Activated naive CD8-positive, alpha-beta T cell treated with anti-CD3 and anti-CD28 coated beads for 36 hours (primary cell): ENCODE data around the gene PER2. TPM values are rescaled to one million over a fixed set of nuclear protein-coding genes. Genes with fewer than 3 reads are reported as not detected.
A peak's percentile ranks its signal among the peaks of the same experiment; 100 is the strongest.

Source experiments
- DNase-seq: peaks from one replicate; pipeline ENCODE4 v3.0.0; 2021
- H3K27ac Mint-ChIP-seq: one replicate; pipeline ENCODE4 v1.8.0; 2022; ENCODE audit warnings: mild to moderate bottlenecking, moderate library complexity, mixed read lengths
- H3K27me3 Mint-ChIP-seq: one replicate; pipeline ENCODE4 v1.8.0; 2022; ENCODE audit warnings: mild to moderate bottlenecking, mixed read lengths
- H3K36me3 Mint-ChIP-seq: one replicate; pipeline ENCODE4 v1.8.0; 2021; ENCODE audit warnings: mild to moderate bottlenecking, mixed read lengths
- H3K4me1 Mint-ChIP-seq: one replicate; pipeline ENCODE4 v1.8.0; 2021; ENCODE audit warnings: mixed read lengths
- H3K4me3 Mint-ChIP-seq: one replicate; pipeline ENCODE4 v1.8.0; 2022; ENCODE audit warnings: mild to moderate bottlenecking, moderate library complexity, mixed read lengths
- H3K9me3 Mint-ChIP-seq: one replicate; pipeline ENCODE4 v1.8.0; 2022; ENCODE audit warnings: mixed read lengths
- total RNA-seq, 2 experiments: library from RNA; stranded (reverse); gene quantifications; one replicate each; pipeline ENCODE4 v1.2.3, GENCODE V29; 2021

The PER2 gene
- total RNA-seq, 2 experiments from 2014 or later, result 15.3 to 17.5 TPM

- Mint-ChIP-seq H3K27ac (no peak overlapping the region), H3K27me3 (peaks cover 3% of the 10 kb centered on the region)
- DNase-seq, result no peak
Measured at GRCh38 chr2:238227587-238228032, 60.8 kb downstream of the PER2 start.

DNA sequence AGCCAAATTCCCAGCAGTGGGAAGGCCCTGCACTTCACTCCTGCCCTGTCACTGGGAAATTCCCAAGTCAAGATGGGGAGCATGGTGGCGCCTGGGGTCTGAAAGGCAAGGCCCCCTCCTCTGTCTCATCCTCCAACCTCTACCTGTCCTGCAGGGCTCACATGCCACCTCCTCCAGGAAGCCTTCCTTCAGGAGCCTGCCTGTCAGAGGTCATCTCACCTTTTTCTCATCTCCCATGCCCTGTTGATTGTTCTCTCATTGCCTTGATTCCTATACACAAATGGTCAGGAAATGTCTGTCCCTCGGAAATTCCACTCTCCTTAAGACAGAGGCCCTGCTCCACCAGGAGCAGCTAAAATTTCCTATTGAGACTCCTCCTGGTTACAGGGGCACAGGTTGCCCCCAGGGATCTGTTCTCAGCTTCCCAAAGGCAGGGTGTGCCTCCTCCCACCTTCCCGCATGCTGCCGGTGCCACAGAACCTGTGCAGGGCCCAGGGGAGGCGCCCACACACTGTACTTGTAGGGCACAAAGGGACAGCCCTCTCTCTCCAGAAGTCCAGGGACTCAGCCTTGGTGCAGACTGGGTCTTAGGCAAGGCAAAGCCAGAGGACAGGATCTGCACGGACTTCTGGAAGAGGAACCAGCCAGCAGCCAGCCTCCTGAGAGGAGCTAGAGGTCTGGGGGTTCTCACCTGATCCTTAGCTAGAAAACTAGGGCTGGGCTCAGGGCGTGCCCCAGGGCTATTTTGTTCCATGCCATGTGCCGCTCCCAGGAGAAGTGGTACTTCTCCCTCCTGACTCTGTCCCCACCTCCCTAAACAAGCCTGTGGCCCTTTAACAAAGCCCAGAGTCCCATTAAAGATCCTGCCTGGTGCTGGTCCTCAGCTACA lies 61.5 kb downstream of the PER2 start:
- Mint-ChIP-seq H3K27me3 (peaks cover 3% of the 10 kb centered on the region), H3K27ac (no peak overlapping the region), H3K36me3 (peaks cover 12% of the 10 kb centered on the region), H3K4me1 (peaks cover 11% of the 10 kb centered on the region), H3K4me3 (no peak overlapping the region), H3K9me3 (no peaks in the 10 kb centered on the region)
- DNase-seq, result no peak

More at GRCh38 chr2:238227587-238228032, 60.8 kb downstream of the PER2 start:
- Mint-ChIP-seq H3K9me3 (no peaks in the 10 kb centered on the region), H3K4me3 (no peak overlapping the region), H3K4me1 (peaks cover 11% of the 10 kb centered on the region), H3K36me3 (peaks cover 12% of the 10 kb centered on the region)

GRCh38 chr2:238225911-238226697 lies 62.3 kb downstream of the PER2 start:
- H3K4me1 Mint-ChIP-seq, result peaks cover 9% of the 10 kb centered on the region
- H3K36me3 Mint-ChIP-seq, result peaks cover 12% of the 10 kb centered on the region
- no peaks in the 10 kb centered on the region for H3K27me3 Mint-ChIP-seq
- DNase-seq, result no peak
- H3K27ac Mint-ChIP-seq, result no peak overlapping the region
- H3K4me3 Mint-ChIP-seq, result no peak overlapping the region
- H3K9me3 Mint-ChIP-seq, result no peaks in the 10 kb centered on the region

GRCh38 chr2:238225121-238225520 lies 63.3 kb downstream of the PER2 start:
- Mint-ChIP-seq H3K9me3 (no peaks in the 10 kb centered on the region), H3K27me3 (no peaks in the 10 kb centered on the region), H3K4me1 (peaks cover 3% of the 10 kb centered on the region), H3K27ac (no peak overlapping the region), H3K4me3 (no peak overlapping the region), H3K36me3 (peaks cover 6% of the 10 kb centered on the region)
- no peak for DNase-seq

- DNase-seq, result no peak
- Mint-ChIP-seq H3K36me3 (peaks cover 5% of the 10 kb centered on the region), H3K9me3 (no peaks in the 10 kb centered on the region), H3K27me3 (no peaks in the 10 kb centered on the region), H3K27ac (no peak overlapping the region), H3K4me1 (no peaks in the 10 kb centered on the region), H3K4me3 (no peak overlapping the region)
Measured at GRCh38 chr2:238224356-238225035, 63.9 kb downstream of the PER2 start.

GRCh38 chr2:238220892-238221521 lies 67.4 kb downstream of the PER2 start:
- H3K4me3 Mint-ChIP-seq, result no peak overlapping the region
- no peaks in the 10 kb centered on the region for H3K9me3 Mint-ChIP-seq
- no peaks in the 10 kb centered on the region for H3K36me3 Mint-ChIP-seq
- H3K27ac Mint-ChIP-seq, result no peak overlapping the region
- no peaks in the 10 kb centered on the region for H3K27me3 Mint-ChIP-seq
- H3K4me1 Mint-ChIP-seq, result no peaks in the 10 kb centered on the region
- no peak for DNase-seq

GRCh38 chr2:238220274-238220891 lies 68.0 kb downstream of the PER2 start:
- Mint-ChIP-seq H3K36me3 (no peaks in the 10 kb centered on the region), H3K27me3 (peaks cover under 1% of the 10 kb centered on the region), H3K4me1 (no peaks in the 10 kb centered on the region), H3K27ac (no peak overlapping the region), H3K4me3 (no peak overlapping the region), H3K9me3 (no peaks in the 10 kb centered on the region)
- no peak for DNase-seq

DNA sequence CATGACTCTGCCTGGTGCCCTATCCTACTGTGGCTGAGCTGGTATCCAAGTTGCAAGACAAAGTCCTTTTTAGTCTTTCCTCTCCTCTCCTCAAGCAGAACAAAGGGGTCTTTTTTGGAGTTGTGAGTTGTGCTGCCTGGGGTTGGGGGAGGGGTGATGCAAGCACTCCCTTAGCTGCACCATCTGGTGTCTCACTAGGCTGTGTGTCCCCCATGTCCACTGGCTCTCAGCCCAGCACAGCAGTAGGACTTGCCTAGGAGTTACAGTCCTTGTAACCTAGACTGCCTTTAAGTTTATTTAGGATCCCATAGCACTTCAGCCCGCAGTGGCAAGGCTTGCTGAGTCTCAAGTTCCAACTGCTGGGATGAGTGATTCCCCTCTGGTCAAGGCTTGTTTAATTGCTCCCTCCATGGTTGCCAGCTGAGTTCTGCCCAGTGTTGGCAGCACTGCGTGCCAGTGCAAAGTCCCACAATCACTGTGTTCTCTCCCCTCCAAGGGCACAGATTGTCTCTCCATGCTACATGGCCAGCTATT lies 71.7 kb downstream of the PER2 start:
- no peaks in the 10 kb centered on the region for H3K4me1 Mint-ChIP-seq
- H3K9me3 Mint-ChIP-seq, result no peaks in the 10 kb centered on the region
- no peak overlapping the region for H3K27ac Mint-ChIP-seq
- no peak overlapping the region for H3K4me3 Mint-ChIP-seq
- H3K36me3 Mint-ChIP-seq, result no peaks in the 10 kb centered on the region
- peaks cover 10% of the 10 kb centered on the region for H3K27me3 Mint-ChIP-seq
- DNase-seq, result no peak

DNA sequence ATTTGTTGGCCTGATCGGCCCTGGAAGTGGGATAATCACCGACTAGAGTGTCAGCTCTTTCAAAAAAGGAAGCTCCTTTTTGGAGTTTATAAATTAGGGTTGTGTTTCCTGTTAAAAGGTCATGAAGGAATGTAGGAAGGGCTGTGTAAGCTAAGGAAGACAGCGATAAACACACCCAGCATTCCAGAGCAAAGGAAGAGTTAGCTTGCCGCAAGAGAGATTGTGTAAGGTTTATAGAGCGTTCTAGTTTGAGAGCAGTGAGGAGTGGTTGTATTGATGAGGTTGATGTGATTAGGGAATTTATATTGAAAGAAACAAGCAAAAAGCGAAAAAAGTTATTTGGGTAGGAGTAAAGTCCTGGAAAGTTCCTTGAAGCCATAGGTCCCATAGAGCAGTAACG lies 81.4 kb downstream of the PER2 start:
- H3K4me3 Mint-ChIP-seq, result no peak overlapping the region
- no peak overlapping the region for H3K27ac Mint-ChIP-seq
- H3K9me3 Mint-ChIP-seq, result no peaks in the 10 kb centered on the region
- H3K27me3 Mint-ChIP-seq, result no peaks in the 10 kb centered on the region
- peaks cover 11% of the 10 kb centered on the region for H3K4me1 Mint-ChIP-seq
- peaks cover 8% of the 10 kb centered on the region for H3K36me3 Mint-ChIP-seq
- no peak for DNase-seq

GRCh38 chr2:238203973-238204683 lies 84.3 kb downstream of the PER2 start:
- DNase-seq, result no peak
- Mint-ChIP-seq H3K36me3 (peaks cover 26% of the 10 kb centered on the region), H3K4me3 (peak overlapping the region; percentile 78), H3K27ac (peak overlapping the region; percentile 85), H3K9me3 (no peaks in the 10 kb centered on the region), H3K27me3 (no peaks in the 10 kb centered on the region), H3K4me1 (peaks cover 34% of the 10 kb centered on the region)

DNA sequence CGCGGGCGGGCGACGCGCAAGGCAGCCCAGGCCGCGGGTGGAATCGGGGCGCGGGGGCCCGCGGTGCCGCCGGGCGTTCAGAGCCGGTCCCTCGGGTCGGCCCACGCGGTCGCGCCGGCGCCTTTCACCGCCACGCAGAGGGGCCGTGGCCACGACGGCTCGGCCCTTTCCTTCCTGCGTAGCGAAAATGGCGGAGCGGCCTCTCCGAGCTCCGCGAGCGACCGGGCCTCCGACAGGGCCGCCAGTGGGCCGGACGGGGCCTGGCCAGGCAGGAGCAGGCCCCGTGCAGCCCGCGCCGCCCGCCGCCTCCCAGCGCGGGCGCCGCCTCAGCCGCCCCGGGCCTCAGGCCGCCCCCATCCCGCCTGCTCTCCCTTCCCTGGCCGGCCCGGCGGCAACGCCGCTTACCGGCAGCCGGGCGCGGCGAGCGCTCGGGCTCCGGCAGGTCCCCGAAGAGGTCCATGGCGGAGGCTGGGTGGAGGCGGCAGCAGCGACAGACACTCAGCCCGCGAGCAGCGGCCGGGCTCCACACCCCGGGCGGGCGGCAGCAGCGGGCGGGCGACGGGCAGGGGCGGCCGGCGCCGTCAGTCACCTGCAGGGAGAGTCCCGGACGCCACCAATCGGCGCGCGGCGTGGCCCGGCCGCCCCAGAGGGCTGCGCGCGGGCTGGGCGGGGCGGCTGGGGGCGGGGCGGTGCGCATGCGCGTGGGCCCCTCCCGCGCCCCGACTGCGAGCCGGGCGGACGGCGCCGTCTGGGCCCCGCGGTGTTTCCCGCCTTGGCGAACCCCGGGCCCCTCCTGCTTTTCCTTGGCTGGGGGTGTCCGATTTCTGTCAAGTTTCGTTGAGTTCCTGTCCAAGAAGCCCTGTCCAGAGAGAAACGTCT lies 85.1 kb downstream of the PER2 start, which contains the start of gene ILKAP:
Gene ILKAP (minus strand): TSS at position 602 of the 879 bp plus-strand sequence. CDS start 142 bp downstream, at position 460.
- H3K4me3 Mint-ChIP-seq, result peak within 1 kb of the TSS; percentile 87
- no peaks in the 10 kb centered on the region for H3K27me3 Mint-ChIP-seq
- peaks cover 28% of the 10 kb centered on the region for H3K36me3 Mint-ChIP-seq
- DNase-seq, result peak; percentile 95
- H3K9me3 Mint-ChIP-seq, result no peaks in the 10 kb centered on the region
- peak within 1 kb of the TSS; percentile 85 for H3K27ac Mint-ChIP-seq
- peaks cover 38% of the 10 kb centered on the region for H3K4me1 Mint-ChIP-seq

GRCh38 chr2:238202326-238203093 lies 85.9 kb downstream of the PER2 start:
- Mint-ChIP-seq H3K4me3 (peak overlapping the region; percentile 87), H3K27me3 (no peaks in the 10 kb centered on the region), H3K4me1 (peaks cover 45% of the 10 kb centered on the region), H3K27ac (peak overlapping the region; percentile 82), H3K36me3 (peaks cover 28% of the 10 kb centered on the region), H3K9me3 (no peaks in the 10 kb centered on the region)
- no peak for DNase-seq
